ENCODE measurements around the gene PDZD2.

GRCh38 chr5:31661257-31661656 is 22.3 kb downstream of the PDZD2 start:
- TF ChIP-seq YY1 (IDR thresholded peaks at IDR 0.05; ENCODE audit: insufficient read depth, insufficient read length) (no peak), ZNF274 (IDR thresholded peaks at IDR 0.05; ENCODE audit: low read depth, low read length) (no peak), SUZ12 (IDR thresholded peaks at IDR 0.05; ENCODE audit: extremely low read depth, insufficient read depth, insufficient read length) (no peak)

All from NT2/D1 (cell line).